MM.1S (cell line): ENCODE measurements around the gene RSF1.

Experiments used
- DNase-seq: peaks from one replicate; pipeline ENCODE4 v3.0.0-alpha.2; 2015
- H2AFZ ChIP-seq: fragments of 300-600 bp; sonication (generic); 2 replicates; pipeline ENCODE4 v1.6.0; 2016; ENCODE audit warnings: antibody characterized with exemption, low read length
- H3F3A ChIP-seq: fragments of 300-600 bp; sonication (generic); 2 replicates; pipeline ENCODE4 v1.6.1; 2016; ENCODE audit warnings: mild to moderate bottlenecking, antibody characterized with exemption, low read length, moderate library complexity, mixed read lengths; ENCODE audit not compliant: insufficient read depth
- H3K27ac ChIP-seq: fragments of 300-600 bp; sonication (generic); 2 replicates; pipeline ENCODE4 v1.5.1; 2016; ENCODE audit warnings: mild to moderate bottlenecking, low read length
- H3K27me3 ChIP-seq: fragments of 300-600 bp; sonication (generic); replicated peaks from 2 replicates; pipeline ENCODE4 v1.6.0; 2016; ENCODE audit warnings: low read length; ENCODE audit not compliant: insufficient read depth
- H3K36me3 ChIP-seq: fragments of 300-600 bp; sonication (generic); replicated peaks from 2 replicates; pipeline ENCODE4 v1.6.1; 2016; ENCODE audit warnings: mild to moderate bottlenecking, low read length, mixed read lengths; ENCODE audit not compliant: insufficient read depth
- H3K4me1 ChIP-seq: fragments of 300-600 bp; sonication (generic); 2 replicates; pipeline ENCODE4 v1.6.1; 2016; ENCODE audit warnings: low read length, mixed read lengths
- H3K4me2 ChIP-seq: fragments of 300-600 bp; sonication (generic); 2 replicates; pipeline ENCODE4 v1.6.0; 2016; ENCODE audit warnings: low read depth, low read length
- H3K4me3 ChIP-seq: fragments of 300-600 bp; sonication (generic); 2 replicates; pipeline ENCODE4 v1.5.1; 2016; ENCODE audit warnings: low read length, mixed read lengths
- H3K79me2 ChIP-seq: fragments of 300-600 bp; sonication (generic); 2 replicates; pipeline ENCODE4 v1.6.1; 2016; ENCODE audit warnings: mixed run types, low read length, mixed read lengths
- H3K9ac ChIP-seq: fragments of 300-600 bp; sonication (generic); 2 replicates; pipeline ENCODE4 v1.6.1; 2016; ENCODE audit warnings: low read length, mixed read lengths
- H3K9me2 ChIP-seq: fragments of 300-600 bp; sonication (generic); replicated peaks from 2 replicates; pipeline ENCODE4 v1.6.1; 2016; ENCODE audit warnings: mild to moderate bottlenecking, low read length, mixed read lengths; ENCODE audit not compliant: insufficient read depth
- H3K9me3 ChIP-seq: fragments of 300-600 bp; sonication (generic); replicated peaks from 2 replicates; pipeline ENCODE4 v1.6.1; 2016; ENCODE audit warnings: mild to moderate bottlenecking, low read length, mixed read lengths; ENCODE audit not compliant: insufficient read depth
- H4K20me1 ChIP-seq: fragments of 300-600 bp; sonication (generic); 2 replicates; pipeline ENCODE4 v1.6.1; 2016; ENCODE audit warnings: mild to moderate bottlenecking, low read length, moderate library complexity, mixed read lengths; ENCODE audit not compliant: insufficient read depth
- EZH2 ChIP-seq: fragments of 300-600 bp; sonication (generic); optimal IDR thresholded peaks from 2 replicates; pipeline ENCODE3; 2017; ENCODE audit warnings: low read depth, mild to moderate bottlenecking, antibody characterized with exemption, low read length, mixed read lengths
- EZH2phosphoT487 ChIP-seq: fragments of 300-600 bp; sonication (generic); IDR thresholded peaks from 2 replicates; pipeline ENCODE4 v1.6.1; 2018; ENCODE audit warnings: antibody characterized with exemption, low read length
- TF ChIP-seq, protein P1 (sequence below): fragments of 300-600 bp; sonication (generic); IDR thresholded peaks from 2 replicates; pipeline ENCODE4 v1.5.1; 2016; ENCODE audit warnings: antibody characterized with exemption, low read length, mixed read lengths

RSF1 gene

DNA sequence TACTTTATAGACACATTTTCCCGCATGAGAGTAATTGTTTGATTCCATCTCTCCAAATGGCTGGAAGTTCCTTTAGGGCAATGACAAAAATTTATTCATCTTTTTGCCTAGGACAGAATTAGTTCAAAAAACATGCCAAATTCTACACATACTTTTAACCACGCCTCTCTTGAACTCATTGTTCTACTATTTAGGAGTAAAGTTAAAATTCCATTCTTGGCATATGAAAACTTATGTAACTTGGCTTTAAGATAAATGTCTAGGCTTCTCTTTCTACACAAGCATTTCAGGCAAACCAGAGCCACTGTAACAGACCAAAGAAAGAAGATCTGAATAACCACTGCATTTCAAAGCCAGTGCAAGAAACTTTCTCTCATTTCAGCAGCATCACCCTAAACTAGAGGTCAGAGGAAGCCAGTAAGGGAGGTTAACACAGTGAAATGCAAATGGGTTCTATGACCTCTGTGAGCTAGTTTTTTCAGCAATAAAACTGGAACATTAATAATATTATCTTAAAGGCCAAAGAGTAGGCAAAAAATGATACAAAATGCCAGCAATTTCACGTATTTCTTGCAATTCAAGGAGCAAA is 73.0 kb downstream of the RSF1 start:
- Histone ChIP-seq H3K36me3 (no peaks in the 10 kb centered on the region), H4K20me1 (peaks cover 4% of the 10 kb centered on the region; the same call in 1 of the 2 replicates), H3K79me2 (0 out of 2 replicates have a peak, but pooled peaks cover 21% of the 10 kb centered on the region), H3K9me2 (no peaks in the 10 kb centered on the region), H3K4me1 (no peaks in the 10 kb centered on the region), H3K9ac (no peak overlapping the region), H3K4me2 (no peak overlapping the region), H3K4me3 (no peak overlapping the region), H3K27me3 (no peaks in the 10 kb centered on the region), H3K9me3 (no peaks in the 10 kb centered on the region), H3K27ac (no peak overlapping the region), H2AFZ (no peak overlapping the region), H3F3A (no peaks in the 10 kb centered on the region)
- no peak for DNase-seq
- TF ChIP-seq, protein P1, sequence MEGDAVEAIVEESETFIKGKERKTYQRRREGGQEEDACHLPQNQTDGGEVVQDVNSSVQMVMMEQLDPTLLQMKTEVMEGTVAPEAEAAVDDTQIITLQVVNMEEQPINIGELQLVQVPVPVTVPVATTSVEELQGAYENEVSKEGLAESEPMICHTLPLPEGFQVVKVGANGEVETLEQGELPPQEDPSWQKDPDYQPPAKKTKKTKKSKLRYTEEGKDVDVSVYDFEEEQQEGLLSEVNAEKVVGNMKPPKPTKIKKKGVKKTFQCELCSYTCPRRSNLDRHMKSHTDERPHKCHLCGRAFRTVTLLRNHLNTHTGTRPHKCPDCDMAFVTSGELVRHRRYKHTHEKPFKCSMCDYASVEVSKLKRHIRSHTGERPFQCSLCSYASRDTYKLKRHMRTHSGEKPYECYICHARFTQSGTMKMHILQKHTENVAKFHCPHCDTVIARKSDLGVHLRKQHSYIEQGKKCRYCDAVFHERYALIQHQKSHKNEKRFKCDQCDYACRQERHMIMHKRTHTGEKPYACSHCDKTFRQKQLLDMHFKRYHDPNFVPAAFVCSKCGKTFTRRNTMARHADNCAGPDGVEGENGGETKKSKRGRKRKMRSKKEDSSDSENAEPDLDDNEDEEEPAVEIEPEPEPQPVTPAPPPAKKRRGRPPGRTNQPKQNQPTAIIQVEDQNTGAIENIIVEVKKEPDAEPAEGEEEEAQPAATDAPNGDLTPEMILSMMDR = no peak
- TF ChIP-seq EZH2phosphoT487 = no peak
- no peak for TF ChIP-seq EZH2

DNA sequence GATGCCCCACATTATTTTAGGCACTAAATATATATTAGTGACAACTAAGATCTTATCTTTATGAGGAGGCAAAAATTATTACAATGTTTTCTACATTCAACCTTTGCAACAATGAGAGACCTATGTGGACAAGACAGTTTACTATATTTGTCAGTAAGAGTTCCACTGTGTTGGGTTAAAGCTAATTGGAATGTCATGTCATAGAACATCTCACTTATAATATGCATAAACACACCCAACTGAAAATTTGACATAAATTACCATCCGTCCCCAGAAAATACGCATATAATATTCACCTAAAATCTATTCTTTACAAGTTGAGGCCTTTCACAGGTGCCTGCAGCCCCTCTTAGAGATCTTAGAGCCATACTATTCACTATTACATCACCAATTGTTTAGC is 84.0 kb downstream of the RSF1 start:
- Histone ChIP-seq H3K79me2 (no peaks in the 10 kb centered on the region), H3K4me2 (no peak overlapping the region), H3K36me3 (no peaks in the 10 kb centered on the region), H3K27me3 (no peaks in the 10 kb centered on the region), H3K4me1 (no peaks in the 10 kb centered on the region), H3K27ac (no peak overlapping the region), H2AFZ (no peak overlapping the region), H3F3A (no peaks in the 10 kb centered on the region), H3K9me3 (no peaks in the 10 kb centered on the region), H3K4me3 (no peak overlapping the region), H3K9me2 (no peaks in the 10 kb centered on the region), H3K9ac (no peak overlapping the region), H4K20me1 (no peaks in the 10 kb centered on the region)
- DNase-seq = no peak
- no peak for TF ChIP-seq EZH2
- no peak for TF ChIP-seq EZH2phosphoT487
- TF ChIP-seq, protein P1 = no peak

DNA sequence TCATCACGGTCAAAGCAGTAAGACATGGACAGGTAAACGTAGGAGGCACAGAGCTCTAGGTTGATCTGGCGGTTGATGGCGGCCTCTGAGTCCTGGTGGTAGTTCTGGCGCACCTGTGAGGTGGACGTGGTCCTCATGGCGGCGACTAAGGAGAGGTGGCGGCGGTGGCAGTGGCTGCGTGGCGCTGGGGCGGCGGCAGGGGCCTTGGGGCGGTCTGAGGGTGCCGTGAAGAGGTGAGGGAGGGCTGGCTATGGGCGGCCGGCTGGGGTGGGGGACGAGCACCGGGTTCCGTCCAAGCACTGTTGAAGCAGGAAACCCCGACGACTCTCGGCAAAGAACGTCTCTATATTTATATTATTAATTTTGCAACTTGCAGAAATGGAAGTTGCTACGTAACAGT is 85.6 kb downstream of the RSF1 start:
- TF ChIP-seq EZH2phosphoT487 = no peak
- no peak for TF ChIP-seq EZH2
- TF ChIP-seq, protein P1 = no peak
- no peaks in the 10 kb centered on the region for H3K9me2 ChIP-seq
- H3K79me2 ChIP-seq = no peaks in the 10 kb centered on the region
- no peaks in the 10 kb centered on the region for H4K20me1 ChIP-seq
- no peaks in the 10 kb centered on the region for H3K9me3 ChIP-seq
- H3K27ac ChIP-seq = no peak overlapping the region
- no peaks in the 10 kb centered on the region for H3K27me3 ChIP-seq
- H3K4me1 ChIP-seq = no peaks in the 10 kb centered on the region
- H3K9ac ChIP-seq = no peak overlapping the region
- H3K4me2 ChIP-seq = no peak overlapping the region
- no peaks in the 10 kb centered on the region for H3F3A ChIP-seq
- H3K36me3 ChIP-seq = no peaks in the 10 kb centered on the region
- no peak overlapping the region for H3K4me3 ChIP-seq
- no peak for DNase-seq
- no peak overlapping the region for H2AFZ ChIP-seq
